Uterus (tissue), 4 donors: ENCODE data around the gene SLC50A1. TPM values are rescaled to one million over a fixed set of nuclear protein-coding genes. Genes with fewer than 3 reads are reported as not detected.

ENCODE experiments used
- DNase-seq, 2 donors: peaks; one replicate each; pipeline ENCODE4 v3.0.0-alpha.2; 2019 to 2020
- H3K27ac ChIP-seq, 2 donors: fragments of 200-600 bp; sonication (generic); 1 replicate in 1 of 2; 2 replicates in 1 of 2; pipeline ENCODE4 v1.5.1; 2016 to 2018
- H3K27me3 ChIP-seq, 2 donors: fragments of 200-600 bp; sonication (generic); one replicate each; pipeline ENCODE4 v1.5.1; 2018 to 2019; ENCODE audit warnings: control low read depth in 1 of 2
- H3K36me3 ChIP-seq, 2 donors: fragments of 200-600 bp; sonication (generic); one replicate each; pipeline ENCODE4 v1.5.1; 2019; ENCODE audit warnings: control low read depth in 1 of 2
- H3K4me1 ChIP-seq, 2 donors: fragments of 200-600 bp; sonication (generic); one replicate each; pipeline ENCODE4 v1.5.1; 2018 to 2019; ENCODE audit warnings: control low read depth in 1 of 2
- H3K4me3 ChIP-seq, 2 donors: fragments of 200-600 bp; sonication (generic); 1 replicate in 1 of 2; 2 replicates in 1 of 2; pipeline ENCODE4 v1.5.1; 2018 to 2019; ENCODE audit warnings: mild to moderate bottlenecking in 1 of 2
- H3K9me3 ChIP-seq, 2 donors: fragments of 200-600 bp; sonication (generic); one replicate each; pipeline ENCODE4 v1.5.1; 2019; ENCODE audit warnings: control low read depth in 1 of 2
- POLR2A ChIP-seq, 2 donors: fragments of 450-650 bp; IDR thresholded peaks; one replicate each; pipeline ENCODE4 v1.6.1; 2016; ENCODE audit warnings: antibody characterized with exemption in 2 of 2, mild to moderate bottlenecking in 1 of 2, moderate library complexity in 1 of 2
- intact Hi-C: fragments of 100-400 bp; cut with DNase I; formaldehyde crosslinking; loops from one replicate; pipeline ENCODE4 v1.15.1; 2023; ENCODE audit warnings: low total_unique reads
- total RNA-seq, 4 donors: library from RNA; depleted of rRNA in 3 of 4; stranded (reverse); fragments of >200 nt in 3 of 4; gene quantifications; one replicate each; pipeline versions ENCODE4 v1.1.0 to v1.2.4, GENCODE V29; 2014 to 2023
- TF ChIP-seq, protein P1 (sequence below), 4 experiments: fragments of 200-600 bp in 2 of 4; fragments of 450-650 bp in 2 of 4; sonication (generic) in 2 of 4; IDR thresholded peaks; one replicate each; pipeline ENCODE4 v1.5.1; 2016 to 2019; ENCODE audit warnings: antibody characterized with exemption in 4 of 4, mild to moderate bottlenecking in 2 of 4, moderate library complexity in 1 of 4
- donor health status: DM: yes; HTN: yes; CAD: no.

Gene SLC50A1
- total RNA-seq, 4 donors from 2014 or later: 0.26 to 24.0 (median 21.8) TPM

DNA sequence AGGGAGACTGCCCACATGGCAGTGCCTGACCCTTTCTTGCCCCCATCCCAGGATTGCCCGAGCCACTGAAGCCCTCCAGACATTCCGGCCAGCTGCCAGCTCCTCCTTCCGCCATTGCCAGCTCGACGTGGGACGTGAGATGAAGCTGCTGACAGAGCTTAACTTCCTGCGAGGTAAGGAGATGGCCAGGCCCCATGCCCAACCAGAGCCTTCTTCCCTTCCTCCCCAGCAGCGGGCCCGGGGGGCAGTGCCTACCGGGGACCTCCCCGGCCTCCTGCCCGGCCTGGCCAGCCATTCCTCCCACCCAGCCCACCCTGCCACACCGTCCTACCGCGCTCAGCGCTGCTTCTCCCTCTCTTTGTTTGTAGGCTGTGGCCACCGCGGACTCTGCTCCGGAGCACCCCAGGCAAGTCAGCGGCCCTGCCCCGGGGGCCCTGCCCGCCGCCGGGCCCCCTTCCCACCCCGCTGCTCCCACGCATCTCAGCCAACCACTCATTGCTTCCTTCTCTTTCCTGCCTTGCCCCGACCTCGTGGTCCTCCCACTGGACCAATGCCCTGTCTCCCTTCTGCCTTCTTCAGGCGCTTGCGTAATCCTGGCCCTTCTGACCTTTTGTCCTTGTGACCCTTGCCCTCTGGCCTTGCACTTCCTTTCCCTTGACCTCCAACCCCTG, 42.9 kb downstream of the SLC50A1 start:
- Histone ChIP-seq H3K27me3 (no peaks in the 10 kb centered on the region), H3K4me1 (no peaks in the 10 kb centered on the region), H3K4me3 (no peak overlapping the region), H3K36me3 (no peaks in the 10 kb centered on the region), H3K27ac (no peak overlapping the region), H3K9me3 (no peaks in the 10 kb centered on the region)
- TF ChIP-seq, protein P1, sequence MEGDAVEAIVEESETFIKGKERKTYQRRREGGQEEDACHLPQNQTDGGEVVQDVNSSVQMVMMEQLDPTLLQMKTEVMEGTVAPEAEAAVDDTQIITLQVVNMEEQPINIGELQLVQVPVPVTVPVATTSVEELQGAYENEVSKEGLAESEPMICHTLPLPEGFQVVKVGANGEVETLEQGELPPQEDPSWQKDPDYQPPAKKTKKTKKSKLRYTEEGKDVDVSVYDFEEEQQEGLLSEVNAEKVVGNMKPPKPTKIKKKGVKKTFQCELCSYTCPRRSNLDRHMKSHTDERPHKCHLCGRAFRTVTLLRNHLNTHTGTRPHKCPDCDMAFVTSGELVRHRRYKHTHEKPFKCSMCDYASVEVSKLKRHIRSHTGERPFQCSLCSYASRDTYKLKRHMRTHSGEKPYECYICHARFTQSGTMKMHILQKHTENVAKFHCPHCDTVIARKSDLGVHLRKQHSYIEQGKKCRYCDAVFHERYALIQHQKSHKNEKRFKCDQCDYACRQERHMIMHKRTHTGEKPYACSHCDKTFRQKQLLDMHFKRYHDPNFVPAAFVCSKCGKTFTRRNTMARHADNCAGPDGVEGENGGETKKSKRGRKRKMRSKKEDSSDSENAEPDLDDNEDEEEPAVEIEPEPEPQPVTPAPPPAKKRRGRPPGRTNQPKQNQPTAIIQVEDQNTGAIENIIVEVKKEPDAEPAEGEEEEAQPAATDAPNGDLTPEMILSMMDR (IDR thresholded peaks at IDR 0.05): no peak
- no peak for TF ChIP-seq POLR2A (IDR thresholded peaks at IDR 0.05)
- peak in 1 of 2 donors; percentile 26 for DNase-seq
- intact Hi-C loops: loop anchor here (5.0 kb wide), 1 partner anchor 49 kb away; no protein-coding TSS in a partner anchor

DNA sequence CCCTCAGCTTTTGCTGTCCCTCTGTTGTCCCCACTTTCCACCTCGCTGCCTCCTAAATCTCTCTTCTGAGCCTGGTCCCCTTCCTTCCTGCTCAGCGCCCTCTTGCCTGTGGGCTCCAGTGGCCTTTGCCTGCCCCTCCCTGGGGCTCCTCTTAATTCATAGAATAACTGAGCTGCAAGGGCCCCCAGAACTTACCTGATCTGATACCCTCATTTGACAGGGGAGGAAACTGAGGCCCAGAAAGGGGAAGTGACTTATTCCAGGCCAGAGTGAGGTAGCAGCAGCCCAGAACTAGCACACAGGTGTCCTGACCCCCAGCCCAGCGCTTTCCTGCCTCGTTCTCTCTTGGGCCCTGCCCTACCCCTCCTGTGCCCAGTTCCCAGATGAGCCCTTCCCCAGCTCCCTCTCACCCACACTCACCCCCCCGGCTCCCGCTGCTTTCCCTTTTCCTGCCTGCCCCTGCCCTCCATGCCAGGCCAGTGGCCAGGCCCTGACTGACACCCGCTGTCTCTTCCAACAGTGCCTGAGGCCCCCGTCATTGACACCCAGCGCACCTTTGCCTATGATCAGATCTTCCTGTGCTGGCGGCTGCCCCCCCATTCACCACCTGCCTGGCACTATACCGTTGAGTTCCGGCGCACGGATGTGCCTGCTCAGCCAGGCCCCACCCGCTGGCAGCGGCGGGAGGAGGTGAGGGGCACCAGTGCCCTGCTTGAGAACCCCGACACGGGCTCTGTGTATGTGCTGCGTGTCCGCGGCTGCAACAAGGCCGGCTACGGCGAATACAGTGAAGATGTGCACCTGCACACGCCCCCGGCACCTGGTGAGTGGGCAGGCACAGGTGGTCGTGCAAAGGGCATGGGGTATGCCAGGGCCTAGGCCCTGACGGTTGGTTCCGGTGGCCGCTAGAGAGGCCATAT, 43.7 kb downstream of the SLC50A1 start:
- Histone ChIP-seq H3K27ac (no peak overlapping the region), H3K4me1 (no peaks in the 10 kb centered on the region), H3K9me3 (no peaks in the 10 kb centered on the region), H3K27me3 (no peaks in the 10 kb centered on the region), H3K4me3 (no peak overlapping the region), H3K36me3 (no peaks in the 10 kb centered on the region)
- TF ChIP-seq, protein P1 (IDR thresholded peaks at IDR 0.05): no peak
- no peak for TF ChIP-seq POLR2A (IDR thresholded peaks at IDR 0.05)
- intact Hi-C loops: loop anchor here (5.0 kb wide), 1 partner anchor 48 kb away; no protein-coding TSS in a partner anchor
- DNase-seq: peak; percentile 14

DNA sequence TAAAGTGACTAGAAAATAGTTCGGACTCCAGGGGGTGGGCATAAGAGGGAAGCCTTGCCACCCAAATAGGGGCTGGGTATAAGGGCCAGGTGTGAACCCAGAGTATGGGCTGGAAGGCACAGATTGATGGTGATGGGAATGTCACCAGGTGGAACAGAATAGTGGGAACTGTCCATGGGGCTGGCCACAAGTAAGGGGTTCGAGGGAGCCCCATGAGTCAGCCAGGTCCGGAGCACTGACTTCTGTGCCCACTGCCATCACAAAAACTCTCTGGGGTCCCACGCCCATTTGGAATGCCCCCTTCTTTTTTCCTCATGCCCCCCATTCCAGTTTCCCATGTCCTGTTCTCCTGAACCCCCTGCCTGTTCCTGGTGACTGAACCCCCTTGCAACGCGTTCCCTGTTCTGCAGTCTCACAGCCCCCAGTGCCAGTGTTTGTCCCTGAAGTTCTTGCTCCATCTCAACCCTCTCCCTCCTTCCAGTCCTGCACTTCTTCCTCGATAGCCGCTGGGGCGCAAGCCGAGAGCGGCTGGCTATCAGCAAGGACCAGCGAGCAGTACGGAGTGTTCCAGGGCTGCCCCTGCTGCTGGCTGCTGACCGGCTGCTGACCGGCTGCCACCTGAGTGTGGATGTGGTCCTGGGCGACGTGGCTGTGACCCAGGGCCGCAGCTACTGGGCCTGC, 45.9 kb downstream of the SLC50A1 start:
- no peak overlapping the region for H3K4me3 ChIP-seq
- peak; percentile 10 for DNase-seq
- H3K36me3 ChIP-seq: no peaks in the 10 kb centered on the region
- intact Hi-C loops: no loop called here
- H3K4me1 ChIP-seq: no peaks in the 10 kb centered on the region
- H3K9me3 ChIP-seq: no peaks in the 10 kb centered on the region
- TF ChIP-seq POLR2A (IDR thresholded peaks at IDR 0.05): no peak
- TF ChIP-seq, protein P1 (IDR thresholded peaks at IDR 0.05): no peak
- H3K27me3 ChIP-seq: no peaks in the 10 kb centered on the region
- H3K27ac ChIP-seq: no peak overlapping the region

DNA sequence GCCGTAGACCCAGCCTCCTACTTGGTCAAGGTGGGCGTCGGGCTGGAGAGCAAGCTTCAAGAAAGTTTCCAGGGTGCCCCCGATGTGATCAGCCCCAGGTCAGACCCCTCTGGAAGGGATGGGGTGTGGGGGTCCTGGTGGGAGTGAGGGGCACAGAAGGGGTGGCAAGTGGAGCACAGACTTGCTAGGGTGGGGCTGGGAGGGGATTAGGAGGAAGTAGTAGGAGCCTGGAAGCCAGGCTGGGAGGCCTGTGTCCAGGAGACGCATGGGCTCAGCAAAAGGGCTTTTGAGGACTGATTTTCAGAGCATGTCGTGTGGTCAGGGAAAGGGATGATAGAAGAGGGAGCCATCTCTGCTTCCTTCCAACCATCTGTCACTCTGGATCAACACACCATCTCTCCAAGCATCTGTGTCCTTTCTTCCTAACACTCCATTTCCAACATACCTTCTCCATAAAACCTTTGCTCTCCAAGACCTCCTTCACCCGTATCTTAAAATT, 46.4 kb downstream of the SLC50A1 start:
- Histone ChIP-seq H3K27ac (no peak overlapping the region), H3K4me3 (no peak overlapping the region), H3K27me3 (no peaks in the 10 kb centered on the region), H3K9me3 (no peaks in the 10 kb centered on the region), H3K4me1 (no peaks in the 10 kb centered on the region), H3K36me3 (no peaks in the 10 kb centered on the region)
- intact Hi-C loops: no loop called here
- no peak for TF ChIP-seq POLR2A (IDR thresholded peaks at IDR 0.05)
- TF ChIP-seq, protein P1 (IDR thresholded peaks at IDR 0.05): no peak
- peak; percentile 7 to 13 for DNase-seq
